Measurements from ENCODE around the gene MOK.

DNA sequence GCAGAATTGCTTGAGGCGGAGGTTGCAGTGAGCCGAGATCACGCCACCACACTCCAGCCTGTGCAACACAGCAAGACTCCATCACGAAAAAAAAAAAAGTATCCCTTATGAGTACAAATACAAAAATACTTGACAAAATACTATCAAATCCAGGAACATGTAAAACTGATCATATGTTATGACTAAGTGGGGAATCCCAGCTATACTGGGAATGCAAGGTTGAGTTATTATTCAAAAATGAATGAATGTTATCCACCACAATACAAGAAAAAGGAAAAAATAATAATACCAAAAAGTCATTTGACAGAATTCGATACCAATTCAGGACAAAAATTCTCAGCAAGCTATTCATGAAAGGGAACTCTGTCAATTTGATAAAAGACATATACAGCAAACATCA lies 32.6 kb downstream of the MOK start:
- TF ChIP-seq CTCF (IDR thresholded peaks at IDR 0.05; ENCODE audit: low read depth, low read length) (no peak), MAX (IDR thresholded peaks at IDR 0.05; ENCODE audit: low read depth, low read length) (no peak), POLR2A (IDR thresholded peaks at IDR 0.05; ENCODE audit: extremely low read depth, insufficient read length) (no peak), MYC (IDR thresholded peaks at IDR 0.05; ENCODE audit: low read depth, low read length) (no peak)

Data from NB4 (cell line).